HG02852 (cell line): ENCODE data around the gene HSD17B1.

Source experiments
- ATAC-seq: cut with Tn5 transposase; IDR thresholded peaks from one replicate; pipeline ENCODE4 v1.9.1; 2021; ENCODE audit warnings: mild to moderate bottlenecking, moderate library complexity; ENCODE audit not compliant: unreplicated experiment

Gene HSD17B1

DNA sequence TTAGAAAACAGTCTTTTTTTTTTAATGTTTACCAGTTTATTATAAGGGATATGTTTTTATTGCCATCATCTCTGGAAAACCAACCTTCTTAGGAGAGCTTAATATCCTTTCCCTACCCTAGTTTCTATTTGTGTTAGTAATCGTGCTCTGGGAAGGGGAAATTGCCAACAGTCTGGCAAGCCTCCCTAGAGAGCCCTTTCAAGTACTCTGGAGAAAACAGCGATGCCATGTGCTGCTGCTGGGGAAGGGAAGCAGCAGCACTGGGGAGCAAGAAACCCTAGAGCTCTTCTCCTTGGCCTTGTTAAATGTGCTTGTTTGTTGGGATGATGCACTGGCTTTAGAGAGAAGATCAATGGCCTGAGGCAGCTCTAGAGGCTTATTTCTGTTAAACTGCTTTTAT is 46.2 kb downstream of the HSD17B1 start:
- ATAC-seq = no peak

DNA sequence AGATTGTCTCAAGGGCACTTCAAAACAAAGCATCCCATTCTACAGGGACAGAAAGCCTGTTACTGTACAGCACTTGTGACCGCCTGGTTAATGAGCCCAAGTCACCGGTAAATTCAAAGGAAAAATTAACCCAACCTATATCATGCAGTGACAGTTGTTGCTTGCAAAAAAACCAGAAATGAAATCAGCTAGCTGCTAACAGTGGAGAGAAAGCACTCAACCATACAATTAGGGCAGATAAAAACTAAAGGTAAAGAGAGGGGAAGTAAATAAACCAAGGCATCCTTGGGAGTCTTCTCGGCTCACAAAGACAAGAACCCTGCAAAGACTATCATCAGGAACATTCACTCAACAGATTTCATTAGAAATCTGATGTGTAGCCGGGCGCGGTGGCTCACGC is 50.6 kb downstream of the HSD17B1 start:
- no peak for ATAC-seq
